ENCODE results near the gene LMBRD2. TPM values are rescaled to one million over a fixed set of nuclear protein-coding genes. Genes with fewer than 3 reads are reported as not detected.

LMBRD2 gene
- total RNA-seq, 3 donors from 2014 or later (not counting 1 experiment from before 2014, with no cell fraction given), result 6.9 to 9.8 (median 9.6) TPM

DNA sequence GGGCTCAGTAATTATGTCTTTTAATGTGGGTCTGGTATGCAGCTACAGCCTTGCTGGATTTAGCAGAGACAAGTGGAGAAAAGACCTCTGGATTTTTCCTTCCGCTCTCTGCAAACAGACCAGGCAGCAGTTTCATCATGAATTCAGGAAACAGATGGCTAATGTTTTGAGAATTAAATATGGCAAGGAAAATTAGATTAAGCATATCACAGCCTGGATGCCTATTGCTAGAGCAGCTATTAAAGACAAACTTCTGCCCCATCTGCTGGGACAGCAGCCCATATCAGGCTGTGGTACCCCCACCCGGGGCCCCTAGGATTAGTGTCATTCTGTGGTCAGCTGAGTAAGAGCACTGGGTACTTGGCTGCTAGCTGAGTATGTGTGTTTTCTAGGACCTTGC lies 6.5 kb upstream of the LMBRD2 start:
- Histone ChIP-seq H3K36me3 (ENCODE audit: control insufficient read depth, insufficient read depth, low read length) (peaks cover 31% of the 10 kb centered on the region), H3K27me3 (ENCODE audit: control insufficient read depth, insufficient read depth, low read length) (no peaks in the 10 kb centered on the region), H3K4me1 (ENCODE audit: control insufficient read depth, insufficient read depth, low read length) (no peaks in the 10 kb centered on the region), H3K4me3 (ENCODE audit: low read length) (no peak overlapping the region), H3K9me3 (ENCODE audit: control insufficient read depth, insufficient read depth, low read length) (no peaks in the 10 kb centered on the region), H3K27ac (ENCODE audit: low read length) (no peak overlapping the region)
- ATAC-seq (no peak), DNase-seq (no peak)
- intact Hi-C loops (cut with micrococcal nuclease), result no loop called here
- Mint-ChIP-seq H3K27ac (no peak overlapping the region), H3K36me3 (peaks cover 17% of the 10 kb centered on the region), H3K4me1 (peaks cover 49% of the 10 kb centered on the region in 2 donors), H3K4me3 (no peak overlapping the region), H3K9me3 (no peaks in the 10 kb centered on the region), H3K27me3 (ENCODE audit: low read depth in 2 of 2) (no peaks in the 10 kb centered on the region)
- 59% methylated on average over 2 of the region's 2 CpGs for WGBS (ENCODE audit: insufficient coverage)
- no peak for TF ChIP-seq CTCF (IDR thresholded peaks at IDR 0.05)

DNA sequence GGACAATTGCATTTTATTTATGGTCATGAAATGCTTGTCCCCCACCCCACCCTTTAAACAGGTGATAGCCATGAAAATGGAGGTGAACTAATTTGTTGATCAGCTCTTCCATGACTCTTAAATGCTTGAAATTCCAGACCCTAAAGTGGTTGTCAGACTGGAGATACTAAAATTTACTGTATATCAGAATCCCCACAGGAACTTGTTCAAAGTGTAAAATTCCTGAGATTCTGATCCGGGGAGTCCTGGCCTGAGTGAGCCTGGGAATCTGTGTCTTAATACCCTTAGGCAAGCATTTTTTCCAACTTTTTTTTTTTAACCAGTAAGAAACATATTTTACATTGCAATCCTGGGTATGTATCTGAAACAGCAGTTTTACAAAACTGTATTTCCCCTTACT lies 4.9 kb upstream of the LMBRD2 start:
- peaks cover 62 to 63% of the 10 kb centered on the region in 2 donors for H3K4me1 Mint-ChIP-seq
- H3K4me3 ChIP-seq (ENCODE audit: low read length), result no peak overlapping the region
- ATAC-seq (no peak), DNase-seq (no peak)
- H3K27ac Mint-ChIP-seq, result no peak overlapping the region
- no peak overlapping the region for H3K27ac ChIP-seq (ENCODE audit: low read length)
- no peaks in the 10 kb centered on the region for H3K27me3 ChIP-seq (ENCODE audit: control insufficient read depth, insufficient read depth, low read length)
- intact Hi-C loops (cut with micrococcal nuclease), result no loop called here
- no peak overlapping the region for H3K4me3 Mint-ChIP-seq
- peaks cover 30% of the 10 kb centered on the region for H3K36me3 ChIP-seq (ENCODE audit: control insufficient read depth, insufficient read depth, low read length)
- peaks cover 9% of the 10 kb centered on the region for H3K4me1 ChIP-seq (ENCODE audit: control insufficient read depth, insufficient read depth, low read length)
- H3K27me3 Mint-ChIP-seq (ENCODE audit: low read depth in 2 of 2), result no peaks in the 10 kb centered on the region
- peaks cover 17% of the 10 kb centered on the region for H3K36me3 Mint-ChIP-seq
- 100% methylated on average over 1 of the region's 1 CpG for WGBS (ENCODE audit: insufficient coverage)
- no peaks in the 10 kb centered on the region for H3K9me3 Mint-ChIP-seq
- no peaks in the 10 kb centered on the region for H3K9me3 ChIP-seq (ENCODE audit: control insufficient read depth, insufficient read depth, low read length)
- no peak for TF ChIP-seq CTCF (IDR thresholded peaks at IDR 0.05)

DNA sequence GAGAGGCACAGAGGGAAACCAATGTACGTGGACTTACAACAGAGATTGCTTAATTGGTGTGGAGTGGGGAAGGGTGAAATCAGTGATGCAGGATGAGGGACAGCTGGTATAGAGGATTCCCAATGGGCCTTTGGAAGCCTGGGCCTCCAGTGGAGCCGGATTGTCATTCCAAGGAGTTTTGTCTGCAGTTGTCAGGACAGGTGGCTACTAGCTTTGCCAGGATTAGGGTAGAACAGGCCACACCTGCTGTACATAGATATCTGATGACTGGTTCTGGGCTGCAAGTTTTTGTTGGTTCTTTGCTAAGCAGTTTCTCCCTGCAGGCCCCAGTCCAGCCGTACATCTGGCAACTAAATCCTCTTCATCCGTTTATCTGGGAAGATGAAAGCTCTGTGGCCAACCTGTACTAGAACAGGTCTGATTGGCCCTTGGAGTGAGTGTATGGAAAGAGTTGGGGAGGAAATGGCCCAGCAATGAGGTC lies 4.5 kb upstream of the LMBRD2 start:
- DNase-seq, result no peak
- Mint-ChIP-seq H3K9me3 (no peaks in the 10 kb centered on the region), H3K4me3 (no peak overlapping the region), H3K4me1 (peaks cover 67 to 68% of the 10 kb centered on the region in 2 donors), H3K27me3 (ENCODE audit: low read depth in 2 of 2) (no peaks in the 10 kb centered on the region), H3K27ac (no peak overlapping the region), H3K36me3 (peaks cover 17% of the 10 kb centered on the region)
- no peak for TF ChIP-seq CTCF (IDR thresholded peaks at IDR 0.05)
- H3K9me3 ChIP-seq (ENCODE audit: control insufficient read depth, insufficient read depth, low read length), result no peaks in the 10 kb centered on the region
- intact Hi-C loops (cut with micrococcal nuclease), result no loop called here
- peaks cover 25% of the 10 kb centered on the region for H3K36me3 ChIP-seq (ENCODE audit: control insufficient read depth, insufficient read depth, low read length)
- H3K4me1 ChIP-seq (ENCODE audit: control insufficient read depth, insufficient read depth, low read length), result peaks cover 10% of the 10 kb centered on the region
- no peaks in the 10 kb centered on the region for H3K27me3 ChIP-seq (ENCODE audit: control insufficient read depth, insufficient read depth, low read length)
- no peak overlapping the region for H3K27ac ChIP-seq (ENCODE audit: low read length)
- H3K4me3 ChIP-seq (ENCODE audit: low read length), result no peak overlapping the region
- ATAC-seq, result no peak
- WGBS (ENCODE audit: insufficient coverage), result 94% methylated on average over 4 of the region's 4 CpGs

DNA sequence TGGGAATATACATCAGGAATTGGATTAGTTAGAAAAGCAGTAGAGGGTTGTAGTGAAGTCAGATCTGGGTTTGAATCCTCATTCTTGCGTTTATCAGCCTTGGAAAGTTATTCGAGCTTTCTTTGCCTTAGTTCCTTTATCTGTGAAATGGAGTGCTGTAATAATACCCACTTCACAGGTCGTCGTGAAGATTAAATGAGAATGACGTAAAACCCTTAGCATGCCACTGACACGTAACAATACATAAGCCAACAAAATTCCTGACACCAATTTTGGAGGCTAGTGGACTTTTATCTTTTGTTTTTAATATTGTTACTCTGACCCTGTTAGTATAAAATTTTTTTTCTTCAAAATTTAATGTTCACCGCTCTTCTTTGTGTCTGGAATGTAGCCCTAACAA lies 3.6 kb upstream of the LMBRD2 start:
- no peak for TF ChIP-seq CTCF (IDR thresholded peaks at IDR 0.05)
- no peak overlapping the region for H3K27ac Mint-ChIP-seq
- DNase-seq, result no peak
- H3K9me3 ChIP-seq (ENCODE audit: control insufficient read depth, insufficient read depth, low read length), result no peaks in the 10 kb centered on the region
- peaks cover 14% of the 10 kb centered on the region for H3K4me1 ChIP-seq (ENCODE audit: control insufficient read depth, insufficient read depth, low read length)
- H3K36me3 ChIP-seq (ENCODE audit: control insufficient read depth, insufficient read depth, low read length), result peaks cover 22% of the 10 kb centered on the region
- no peaks in the 10 kb centered on the region for H3K27me3 Mint-ChIP-seq (ENCODE audit: low read depth in 2 of 2)
- peaks cover 74 to 77% of the 10 kb centered on the region in 2 donors for H3K4me1 Mint-ChIP-seq
- WGBS (ENCODE audit: insufficient coverage), result 96% methylated on average over 7 of the region's 7 CpGs
- intact Hi-C loops (cut with micrococcal nuclease), result no loop called here
- no peak for ATAC-seq
- H3K27me3 ChIP-seq (ENCODE audit: control insufficient read depth, insufficient read depth, low read length), result no peaks in the 10 kb centered on the region
- H3K4me3 Mint-ChIP-seq, result no peak overlapping the region
- no peak overlapping the region for H3K27ac ChIP-seq (ENCODE audit: low read length)
- H3K36me3 Mint-ChIP-seq, result peaks cover 17% of the 10 kb centered on the region
- no peak overlapping the region for H3K4me3 ChIP-seq (ENCODE audit: low read length)
- no peaks in the 10 kb centered on the region for H3K9me3 Mint-ChIP-seq
